GM12874 (cell line): ENCODE results near the gene TMPRSS2.

Source experiments
- CTCF ChIP-seq: IDR thresholded peaks from 2 replicates; pipeline ENCODE4 v1.5.1; 2011; ENCODE audit warnings: low read depth, mild to moderate bottlenecking, control low read depth, low read length, moderate library complexity; ENCODE audit not compliant: insufficient read depth

The TMPRSS2 gene

GRCh38 chr21:41489329-41489728 is 18.6 kb downstream of the TMPRSS2 start:
- TF ChIP-seq CTCF = no peak

DNA sequence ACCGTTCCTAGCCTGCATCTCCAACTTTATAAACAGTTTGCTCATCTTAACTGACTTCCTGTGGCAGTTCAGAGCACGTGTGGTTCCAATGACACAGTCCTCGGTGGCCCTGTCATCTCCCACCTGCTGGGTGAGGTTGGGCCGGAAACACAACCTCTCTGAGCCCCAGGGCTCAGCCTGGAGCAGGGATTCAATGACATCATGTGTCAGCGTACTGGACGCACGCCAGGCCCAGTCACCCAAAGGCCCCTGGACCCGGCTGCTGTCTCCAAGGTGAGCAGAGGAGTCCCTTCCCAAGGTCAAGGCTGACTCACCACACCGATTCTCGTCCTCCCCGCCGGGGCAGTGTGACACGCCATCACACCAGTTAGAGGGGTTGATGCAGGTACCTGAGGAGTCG is 19.9 kb downstream of the TMPRSS2 start:
- TF ChIP-seq CTCF = no peak

GRCh38 chr21:41487082-41487481 is 20.9 kb downstream of the TMPRSS2 start:
- TF ChIP-seq CTCF = no peak

DNA sequence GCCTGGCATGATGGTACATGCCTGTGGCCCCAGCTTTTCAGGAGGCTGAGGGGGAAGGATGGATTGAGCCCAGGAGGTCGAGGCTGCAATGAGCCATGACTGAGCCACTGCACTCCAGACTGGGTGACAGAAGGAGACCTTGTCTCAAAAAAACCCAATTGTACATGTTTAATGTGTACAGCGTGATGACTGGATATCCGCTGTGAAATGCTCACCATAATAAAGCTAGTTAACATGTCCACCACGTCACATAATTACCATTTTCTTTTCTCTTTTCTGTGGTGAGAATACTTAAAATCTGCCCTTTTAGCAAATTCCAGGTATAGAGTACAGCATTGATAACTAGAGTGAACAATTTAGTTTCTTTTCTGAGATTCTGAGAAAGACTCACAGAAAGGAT is 24.0 kb downstream of the TMPRSS2 start:
- no peak for TF ChIP-seq CTCF

DNA sequence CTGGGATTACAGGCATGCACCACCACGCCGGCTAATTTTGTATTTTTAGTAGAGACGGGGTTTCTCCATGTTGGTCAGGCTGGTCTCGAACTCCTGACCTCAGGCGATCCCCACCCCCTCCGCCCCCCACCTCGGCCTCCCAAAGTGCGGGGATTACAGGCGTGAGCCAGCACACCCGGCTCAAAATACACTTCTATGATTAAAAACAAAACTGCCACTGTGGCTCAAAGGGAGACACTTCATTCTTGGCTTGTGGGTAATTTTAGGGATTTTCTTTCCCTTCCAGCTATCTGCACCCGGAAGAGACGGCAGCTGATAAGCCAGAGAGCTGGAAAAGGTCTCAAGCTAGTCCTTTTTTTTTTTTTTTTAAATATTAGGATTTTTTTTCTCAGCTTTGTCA is 24.5 kb downstream of the TMPRSS2 start:
- no peak for TF ChIP-seq CTCF

DNA sequence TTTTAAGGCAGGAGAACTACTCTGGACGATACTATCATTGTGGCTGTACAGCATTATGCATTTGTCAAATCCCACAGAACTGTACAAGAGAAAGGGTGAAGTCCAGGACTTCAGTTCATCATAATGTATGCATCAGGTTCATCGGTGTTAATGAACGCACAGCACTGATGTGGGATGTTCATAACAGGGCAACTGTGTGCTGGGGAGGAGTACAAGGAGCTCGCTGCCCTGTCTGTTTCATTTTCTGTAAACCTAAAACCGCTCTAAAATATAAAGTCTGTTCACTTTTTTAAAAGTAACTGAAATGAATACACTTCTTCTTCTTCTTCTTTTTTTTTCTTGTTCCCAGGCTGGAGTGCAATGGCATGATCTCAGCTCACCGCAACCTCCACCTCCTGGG is 25.0 kb downstream of the TMPRSS2 start:
- TF ChIP-seq CTCF = no peak

DNA sequence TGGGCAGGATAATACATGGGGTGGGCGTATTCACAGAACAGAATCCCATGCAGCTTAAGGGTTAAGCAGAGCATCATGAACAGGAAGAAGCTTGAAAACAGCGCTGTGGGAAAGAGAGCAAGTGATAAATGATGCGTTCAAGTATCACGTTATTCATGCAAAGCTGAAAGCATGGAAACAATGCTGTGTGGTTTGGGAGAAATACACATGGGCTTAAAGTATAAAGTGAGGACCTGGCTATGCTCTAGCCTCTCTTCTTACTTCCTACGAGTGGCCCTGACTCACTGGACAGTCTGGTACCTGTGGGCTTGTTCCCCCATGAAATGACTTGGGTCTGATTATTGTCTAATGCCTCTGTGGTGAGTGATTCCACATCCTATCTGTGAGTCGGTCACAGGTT is 25.7 kb downstream of the TMPRSS2 start:
- TF ChIP-seq CTCF = no peak

- no peak for TF ChIP-seq CTCF
Measured at GRCh38 chr21:41481191-41481590, 26.8 kb downstream of the TMPRSS2 start.
